Endothelial cell of umbilical vein (primary cell): ENCODE measurements around the gene GPR183. TPM values are rescaled to one million over a fixed set of nuclear protein-coding genes. Genes with fewer than 3 reads are reported as not detected.

Experiments used
- BruUV-seq: library from RNA; stranded (reverse); fragments of 400-500 nt; replicated peaks from 2 replicates; lab custom pipeline; 2021; lab: Mats Ljungman, UMichigan
- CTCF ChIA-PET: fragments of 300-600, 350-600 bp; sonication (Branson Sonifier 250); formaldehyde crosslinking; loops from one replicate; lab custom pipeline; 2021; ENCODE audit warnings: antibody characterized with exemption, inconsistent platforms; lab: Charles Lee
- POLR2A ChIA-PET: fragments of 300-600, 350-600 bp; sonication (Branson Sonifier 250); formaldehyde crosslinking; loops from one replicate; lab custom pipeline; 2021; ENCODE audit warnings: antibody characterized with exemption, inconsistent platforms; lab: Charles Lee
- DNase-seq: peaks from one replicate; pipeline ENCODE4 v3.0.0-alpha.2; 2011; ENCODE audit warnings: low read depth, low spot score
- FAIRE-seq: peaks from 2 replicates; lab custom pipeline; 2011; peaks lifted over from hg19 to GRCh38; lab: Jason Lieb, UNC
- H2AFZ ChIP-seq: 2 replicates; pipeline ENCODE4 v1.6.0; 2012; ENCODE audit warnings: low read depth, low read length, control low read depth, inconsistent platforms
- H3K27ac ChIP-seq: 2 replicates; pipeline ENCODE4 v1.5.1; 2011; ENCODE audit warnings: low read depth, mild to moderate bottlenecking, control low read depth, low read length, moderate library complexity; ENCODE audit not compliant: insufficient read depth
- H3K27me3 ChIP-seq, 2 experiments: 2 replicates each; pipeline versions ENCODE4 v1.6.0 to v1.6.1; 2011; ENCODE audit warnings: low read length in 2 of 2, mixed read lengths in 1 of 2; ENCODE audit not compliant: control insufficient read depth in 2 of 2, insufficient read depth in 2 of 2
- H3K36me3 ChIP-seq, 2 experiments: 2 replicates in 1 of 2; 3 replicates in 1 of 2; pipeline ENCODE4 v1.5.1; 2011; ENCODE audit warnings: low read length in 2 of 2, mild to moderate bottlenecking in 1 of 2, moderate library complexity in 1 of 2; ENCODE audit not compliant: control insufficient read depth in 2 of 2, insufficient read depth in 2 of 2; ENCODE audit errors: extremely low read depth in 1 of 2
- H3K4me1 ChIP-seq: 3 replicates; pipeline ENCODE4 v1.5.1; 2011; ENCODE audit warnings: mild to moderate bottlenecking, low read length; ENCODE audit not compliant: control insufficient read depth, insufficient read depth; ENCODE audit errors: extremely low read depth
- H3K4me2 ChIP-seq: 2 replicates; pipeline ENCODE4 v1.6.1; 2011; ENCODE audit warnings: low read length, control low read depth, mixed read lengths; ENCODE audit not compliant: insufficient read depth
- H3K4me3 ChIP-seq, 3 experiments: fragments of 200-600 bp in 1 of 3; sonication (generic), shearing (Covaris generic) in 1 of 3; replicated peaks in 1 of 3; 2 replicates each; pipeline ENCODE4 v1.5.1; 2011 to 2016; ENCODE audit warnings: control low read depth in 3 of 3, low read length in 3 of 3, mild to moderate bottlenecking in 2 of 3, inconsistent platforms in 1 of 3, low read depth in 1 of 3, moderate library complexity in 1 of 3; ENCODE audit not compliant: insufficient read depth in 1 of 3
- H3K79me2 ChIP-seq: 2 replicates; pipeline ENCODE4 v1.6.0; 2012; ENCODE audit warnings: low read length, inconsistent platforms; ENCODE audit not compliant: control insufficient read depth, insufficient read depth
- H3K9ac ChIP-seq: replicated peaks from 2 replicates; pipeline ENCODE3; 2011; ENCODE audit warnings: low read length, control low read depth; ENCODE audit not compliant: insufficient read depth; ENCODE audit errors: extremely low read depth
- H3K9me1 ChIP-seq: replicated peaks from 3 replicates; pipeline ENCODE4 v1.6.0; 2011; ENCODE audit warnings: mild to moderate bottlenecking, low read length; ENCODE audit not compliant: control insufficient read depth, insufficient read depth; ENCODE audit errors: extremely low read depth
- H3K9me3 ChIP-seq: replicated peaks from 2 replicates; pipeline ENCODE4 v1.5.1; 2012; ENCODE audit warnings: low read length, inconsistent platforms; ENCODE audit not compliant: control insufficient read depth, insufficient read depth
- H4K20me1 ChIP-seq: replicated peaks from 2 replicates; pipeline ENCODE3; 2011; ENCODE audit warnings: mild to moderate bottlenecking, low read length; ENCODE audit not compliant: control insufficient read depth, insufficient read depth; ENCODE audit errors: extremely low read depth
- CTCF ChIP-seq, 2 donors: IDR thresholded peaks; 1 replicate in 1 of 2; 2 replicates in 1 of 2; pipeline ENCODE4 v1.5.1; 2011; ENCODE audit warnings: low read length in 2 of 2, mild to moderate bottlenecking in 2 of 2, moderate library complexity in 2 of 2, control low read depth in 1 of 2, inconsistent platforms in 1 of 2, low read depth in 1 of 2; ENCODE audit not compliant: insufficient read depth in 1 of 2; ENCODE audit errors: extremely low read depth in 1 of 2
- EZH2 ChIP-seq: IDR thresholded peaks from 2 replicates; pipeline ENCODE4 v1.6.1; 2012; ENCODE audit warnings: borderline replicate concordance, low read depth, mild to moderate bottlenecking, moderate library complexity, low read length, inconsistent platforms; ENCODE audit not compliant: severe bottlenecking
- FOS ChIP-seq: IDR thresholded peaks from 2 replicates; pipeline ENCODE4 v1.6.1; 2011; ENCODE audit warnings: mild to moderate bottlenecking, low read length, moderate library complexity, borderline replicate concordance; ENCODE audit not compliant: insufficient read depth
- GATA2 ChIP-seq: IDR thresholded peaks from 2 replicates; pipeline ENCODE4 v1.7.0; 2011; ENCODE audit warnings: low read depth, mild to moderate bottlenecking, moderate library complexity, mixed read lengths, low read length; ENCODE audit not compliant: insufficient read length, insufficient read depth
- JUN ChIP-seq: IDR thresholded peaks from 2 replicates; pipeline ENCODE4 v1.6.1; 2011; ENCODE audit warnings: borderline replicate concordance, low read depth; ENCODE audit not compliant: insufficient read length, insufficient read depth
- MYC ChIP-seq: IDR thresholded peaks from one replicate; pipeline ENCODE4 v1.6.1; 2011; ENCODE audit warnings: mild to moderate bottlenecking, low read depth, low read length
- POLR2A ChIP-seq: IDR thresholded peaks from 2 replicates; pipeline ENCODE4 v1.6.1; 2012; ENCODE audit warnings: low read depth, mild to moderate bottlenecking, control low read depth, low read length
- POLR2AphosphoS5 ChIP-seq: IDR thresholded peaks from 2 replicates; pipeline ENCODE4 v1.6.1; 2012; ENCODE audit warnings: low read depth, mild to moderate bottlenecking, control low read depth, low read length, moderate library complexity; ENCODE audit not compliant: insufficient read depth
- dilution Hi-C: fragments of 300-500 bp; cut with MboI; formaldehyde crosslinking; loops from one replicate; pipeline ENCODE4 v1.15.0; 2019; ENCODE audit warnings: low sequenced_read_pairs; ENCODE audit not compliant: extremely low pct_ligation_motif_present
- intact Hi-C: fragments of 100-400 bp; cut with micrococcal nuclease; formaldehyde crosslinking; loops from one replicate; pipeline ENCODE4 v1.10.0; 2022
- polyA plus RNA-seq, 4 experiments: library from polyadenylated mRNA; depleted of rRNA in 3 of 4; stranded (reverse) in 3 of 4; unstranded in 1 of 4; fragments of >200 nt; gene quantifications; 2 replicates each; pipeline versions ENCODE4 v1.2.1 to v1.2.3, GENCODE V29; 2011 to 2012; ENCODE audit warnings: missing spikeins in 1 of 4
- total RNA-seq: library from RNA; stranded (reverse); gene quantifications from 2 replicates; pipeline ENCODE4 v1.2.3, GENCODE V29; 2021
- TF ChIP-seq, protein P1 (sequence below): IDR thresholded peaks from 2 replicates; pipeline ENCODE4 v1.6.1; 2011; ENCODE audit not compliant: insufficient read depth, insufficient read length

GPR183 gene
- total and polyA plus RNA-seq, 2 donors (not counting 3 experiments of a cell fraction or from before 2014, with no cell fraction given) = 0.23 TPM; not detected in 1

- H3K9me1 ChIP-seq = no peaks in the 10 kb centered on the region
- no TSS peak for BruUV-seq
- no peaks in the 10 kb centered on the region for H3K79me2 ChIP-seq
- H3K9ac ChIP-seq = no peak overlapping the region
- H2AFZ ChIP-seq = no peak overlapping the region
- CTCF ChIA-PET = interaction anchor here (1.1 to 1.5 kb wide), 3 partner anchors 31 to 82 kb away, joined by 4 to 7 read pairs (median 4); no protein-coding TSS in a partner anchor
- TF ChIP-seq, protein P1, sequence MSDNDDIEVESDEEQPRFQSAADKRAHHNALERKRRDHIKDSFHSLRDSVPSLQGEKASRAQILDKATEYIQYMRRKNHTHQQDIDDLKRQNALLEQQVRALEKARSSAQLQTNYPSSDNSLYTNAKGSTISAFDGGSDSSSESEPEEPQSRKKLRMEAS = no peak
- no peak for TF ChIP-seq MYC
- DNase-seq (no peak), FAIRE-seq (no peak)
- H3K27ac ChIP-seq = no peak overlapping the region
- no peak overlapping the region for H3K4me2 ChIP-seq
- H3K4me3 ChIP-seq = no peak overlapping the region
- peaks cover 11% of the 10 kb centered on the region for H3K4me1 ChIP-seq
- peaks cover 0 to 4% of the 10 kb centered on the region in 2 experiments for H3K36me3 ChIP-seq
- dilution Hi-C loops = no loop called here
- no peaks in the 10 kb centered on the region for H3K9me3 ChIP-seq
- POLR2A ChIA-PET = no interaction called here
- no peaks in the 10 kb centered on the region for H4K20me1 ChIP-seq
- H3K27me3 ChIP-seq = no peaks in the 10 kb centered on the region
- intact Hi-C loops = no loop called here
Observed at GRCh38 chr13:99351772-99352171, 44.6 kb upstream of the GPR183 start.

GRCh38 chr13:99350191-99350590 is 43.0 kb upstream of the GPR183 start:
- intact Hi-C loops (no loop called here), dilution Hi-C loops (no loop called here)
- Histone ChIP-seq H3K4me1 (no peaks in the 10 kb centered on the region), H3K27me3 (no peaks in the 10 kb centered on the region), H3K4me2 (no peak overlapping the region), H3K4me3 (no peak overlapping the region), H3K9me1 (no peaks in the 10 kb centered on the region), H3K27ac (no peak overlapping the region), H3K9ac (no peak overlapping the region), H3K9me3 (no peaks in the 10 kb centered on the region), H2AFZ (no peak overlapping the region), H3K79me2 (no peaks in the 10 kb centered on the region), H3K36me3 (peaks cover 0 to 3% of the 10 kb centered on the region in 2 experiments), H4K20me1 (no peaks in the 10 kb centered on the region)
- TF ChIP-seq, protein P1 = no peak
- TF ChIP-seq JUN (no peak), GATA2 (no peak), POLR2AphosphoS5 (no peak), FOS (no peak), POLR2A (no peak), CTCF (IDR thresholded peaks at IDR 0.05; ENCODE audit: extremely low read depth in 1 of 2, insufficient read depth in 1 of 2, low read depth in 1 of 2, low read length in 2 of 2) (no peak), EZH2 (no peak)
- DNase-seq (no peak), FAIRE-seq (no peak)
- BruUV-seq = no TSS peak
- ChIA-PET CTCF (no interaction called here), POLR2A (no interaction called here)
